EL (cell line): Measurements from ENCODE around the gene TAS2R41.

Experiments used
- DNase-seq: peaks from one replicate; pipeline ENCODE4 v3.0.0-alpha.2; 2016

Gene TAS2R41

GRCh38 chr7:143477501-143478150 lies at the start of gene TAS2R41:
Gene TAS2R41, plus strand, starts transcription at chr7:143477873. Its CDS starts 0 bp downstream, at chr7:143477873.
- no peak for DNase-seq

GRCh38 chr7:143429770-143430698 lies 47.6 kb upstream of the TAS2R41 start:
- peak; percentile 48 for DNase-seq

GRCh38 chr7:143431109-143431508 lies 46.6 kb upstream of the TAS2R41 start:
- DNase-seq: no peak

- no peak for DNase-seq
Measured at GRCh38 chr7:143433759-143434158, 43.9 kb upstream of the TAS2R41 start.

GRCh38 chr7:143434660-143435059 lies 43.0 kb upstream of the TAS2R41 start:
- peak; percentile 47 for DNase-seq

- no peak for DNase-seq
Measured at GRCh38 chr7:143435266-143435665, 42.4 kb upstream of the TAS2R41 start.

GRCh38 chr7:143436325-143436946 lies 41.2 kb upstream of the TAS2R41 start:
- no peak for DNase-seq

GRCh38 chr7:143437578-143437977 lies 40.1 kb upstream of the TAS2R41 start:
- DNase-seq: no peak

- no peak for DNase-seq
Measured at GRCh38 chr7:143439866-143440265, 37.8 kb upstream of the TAS2R41 start.

- DNase-seq: no peak
Measured at GRCh38 chr7:143443153-143443552, 34.5 kb upstream of the TAS2R41 start, which contains the start of gene TAS2R60. Gene TAS2R60, plus strand, starts transcription at chr7:143443453. Its CDS starts 0 bp downstream, at chr7:143443453.

GRCh38 chr7:143444063-143444782 lies 33.5 kb upstream of the TAS2R41 start:
- DNase-seq: no peak

GRCh38 chr7:143444785-143445184 lies 32.9 kb upstream of the TAS2R41 start:
- no peak for DNase-seq

GRCh38 chr7:143447466-143447865 lies 30.2 kb upstream of the TAS2R41 start:
- DNase-seq: no peak

- DNase-seq: no peak
Measured at GRCh38 chr7:143448429-143448828, 29.2 kb upstream of the TAS2R41 start.

GRCh38 chr7:143449793-143450192 lies 27.9 kb upstream of the TAS2R41 start:
- no peak for DNase-seq

- DNase-seq: no peak
Measured at GRCh38 chr7:143451122-143451521, 26.6 kb upstream of the TAS2R41 start.

- DNase-seq: no peak
Measured at GRCh38 chr7:143451746-143452145, 25.9 kb upstream of the TAS2R41 start.

- no peak for DNase-seq
Measured at GRCh38 chr7:143452495-143452894, 25.2 kb upstream of the TAS2R41 start.

- peak; percentile 4 for DNase-seq
Measured at GRCh38 chr7:143454091-143454680, 23.5 kb upstream of the TAS2R41 start.

- DNase-seq: no peak
Measured at GRCh38 chr7:143455491-143455890, 22.2 kb upstream of the TAS2R41 start.

GRCh38 chr7:143455942-143456341 lies 21.7 kb upstream of the TAS2R41 start:
- DNase-seq: no peak
